Middle frontal gyrus (tissue), 1 donor: Measurements from ENCODE around the gene KLHDC7A.

Experiments
- DNase-seq: peaks from one replicate; pipeline ENCODE4 v3.0.0-alpha.2; 2015; ENCODE audit warnings: low spot score; ENCODE audit errors: extremely low spot score

The KLHDC7A gene

DNA sequence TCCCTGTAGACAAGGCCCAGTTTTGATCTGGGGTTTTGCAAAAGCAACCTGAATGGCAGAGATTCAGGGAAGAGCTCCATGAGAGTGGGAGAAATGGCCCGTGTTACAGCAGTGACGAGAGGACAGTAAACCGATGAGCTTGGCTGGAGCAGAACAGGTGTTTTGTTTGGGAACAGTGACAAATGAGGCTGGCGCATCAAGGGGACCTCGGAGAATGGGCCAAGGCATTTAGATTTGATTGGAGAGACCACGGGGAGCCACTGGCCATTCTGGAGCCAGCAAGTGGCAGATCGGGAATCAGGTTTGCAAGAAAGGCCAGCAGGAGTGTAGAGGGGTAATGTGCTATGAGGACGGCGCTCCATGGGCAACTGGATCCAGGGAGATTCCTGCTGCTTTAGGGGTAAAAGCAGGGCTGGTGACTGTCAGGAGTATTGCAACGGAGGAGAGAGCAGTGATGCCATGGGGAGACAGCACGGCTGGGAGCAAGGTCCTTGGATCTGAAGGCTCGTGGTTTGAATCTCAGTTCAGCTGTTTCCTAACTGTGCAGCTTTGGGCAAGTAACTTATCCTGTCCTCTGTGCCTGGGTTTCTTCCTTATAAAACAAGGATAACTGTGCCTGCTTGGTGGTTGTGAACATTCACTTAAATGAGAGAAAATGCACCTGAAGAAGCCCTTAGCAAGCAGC, 9.9 kb upstream of the KLHDC7A start:
- no peak for DNase-seq

GRCh38 chr1:18473195-18473815, 7.4 kb upstream of the KLHDC7A start:
- no peak for DNase-seq

DNA sequence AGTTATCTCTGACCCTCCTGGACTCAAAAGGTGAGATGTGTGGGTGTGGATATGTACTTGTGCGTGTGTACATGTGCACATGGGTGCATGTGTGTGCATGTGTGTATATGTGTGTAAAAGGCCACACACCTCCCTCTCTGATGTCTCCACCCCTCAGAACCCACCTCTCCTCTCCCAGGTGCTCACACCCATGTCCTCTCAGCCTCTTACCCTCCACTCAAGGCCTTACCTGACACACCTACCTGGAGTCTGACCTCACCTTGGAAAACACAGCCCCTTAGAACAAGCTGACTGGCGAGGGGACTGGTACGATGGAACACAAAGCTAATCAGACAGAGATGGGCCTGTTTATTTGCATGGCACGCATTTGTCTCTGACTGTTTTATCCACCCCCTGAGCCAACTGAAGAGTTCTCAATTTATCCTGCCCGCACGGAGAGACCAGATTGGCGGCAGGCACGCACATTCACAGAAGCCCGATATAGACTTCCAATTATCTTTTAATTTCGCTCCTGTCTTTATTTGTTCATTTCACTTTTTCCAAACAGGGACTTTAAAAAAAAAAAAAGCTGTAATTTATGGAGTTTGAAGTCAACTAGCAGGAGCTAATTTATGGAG, 6.1 kb upstream of the KLHDC7A start:
- DNase-seq: no peak

- no peak for DNase-seq
These were observed 5.4 kb upstream of the KLHDC7A start for GRCh38 chr1:18475234-18475905.

DNA sequence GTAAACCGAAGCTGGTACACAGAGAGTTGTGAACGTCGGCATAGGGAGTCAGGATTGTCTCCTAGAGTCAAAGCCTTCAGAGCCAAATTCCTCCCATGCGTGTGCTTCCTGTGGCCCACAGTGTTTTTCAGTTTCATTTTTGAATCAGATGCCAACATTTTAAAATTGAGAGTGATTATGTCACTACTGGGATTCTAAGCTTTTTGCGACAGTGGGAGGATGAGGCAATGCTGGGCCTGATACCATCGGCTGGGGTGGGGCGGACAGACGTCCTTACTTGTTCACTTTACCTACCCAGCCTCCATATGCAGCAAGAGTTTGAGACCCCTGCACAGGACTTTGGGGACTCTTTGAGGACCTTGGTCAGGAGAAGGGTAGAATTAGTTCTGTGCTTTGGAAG, 1.3 kb upstream of the KLHDC7A start:
- no peak for DNase-seq

GRCh38 chr1:18481190-18481920, 625 bp downstream of the KLHDC7A start:
- no peak for DNase-seq

DNA sequence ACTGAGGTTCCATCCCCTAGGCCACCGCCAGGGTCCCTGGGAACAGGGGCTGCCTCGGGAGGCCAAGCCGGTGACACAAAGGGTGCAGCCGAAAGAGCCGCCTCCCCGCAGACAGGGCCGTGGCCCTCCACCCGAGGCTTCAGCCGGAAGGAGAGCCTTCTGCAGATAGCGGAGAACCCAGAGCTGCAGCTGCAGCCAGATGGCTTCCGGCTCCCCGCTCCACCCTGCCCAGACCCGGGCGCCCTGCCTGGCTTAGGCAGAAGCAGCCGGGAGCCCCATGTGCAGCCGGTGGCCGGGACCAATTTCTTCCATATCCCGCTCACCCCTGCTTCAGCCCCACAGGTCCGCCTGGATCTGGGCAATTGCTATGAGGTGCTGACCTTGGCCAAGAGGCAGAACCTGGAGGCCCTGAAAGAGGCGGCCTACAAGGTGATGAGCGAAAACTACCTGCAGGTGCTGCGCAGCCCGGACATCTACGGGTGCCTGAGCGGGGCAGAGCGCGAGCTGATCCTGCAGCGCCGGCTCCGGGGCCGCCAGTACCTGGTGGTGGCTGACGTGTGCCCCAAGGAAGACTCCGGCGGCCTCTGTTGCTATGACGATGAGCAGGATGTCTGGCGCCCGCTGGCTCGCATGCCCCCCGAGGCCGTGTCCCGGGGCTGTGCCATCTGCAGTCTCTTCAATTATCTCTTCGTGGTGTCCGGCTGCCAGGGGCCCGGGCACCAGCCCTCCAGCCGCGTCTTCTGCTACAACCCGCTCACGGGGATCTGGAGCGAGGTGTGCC, 1.4 kb downstream of the KLHDC7A start:
- DNase-seq: no peak

GRCh38 chr1:18482721-18483425, 2.1 kb downstream of the KLHDC7A start:
- no peak for DNase-seq

DNA sequence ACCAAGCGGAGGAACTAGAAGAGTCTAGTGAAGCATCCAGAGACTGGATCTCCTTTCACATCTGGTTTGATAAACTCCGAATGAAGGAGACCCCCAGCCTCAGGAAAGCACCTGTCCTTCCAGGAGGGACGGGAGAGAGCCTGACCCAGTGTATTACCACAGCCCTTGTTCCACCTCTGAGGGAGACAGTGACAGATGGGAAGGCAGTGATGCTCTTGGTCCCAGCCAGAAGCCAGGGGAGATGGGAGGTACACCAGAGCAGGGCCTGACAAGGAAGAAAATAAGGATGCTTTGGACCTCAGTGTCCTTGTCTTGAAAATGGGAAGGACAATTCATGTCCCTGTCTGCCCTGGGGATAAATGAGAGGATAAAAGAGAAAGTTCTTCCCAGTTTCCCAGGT, 3.5 kb downstream of the KLHDC7A start:
- DNase-seq: no peak

DNA sequence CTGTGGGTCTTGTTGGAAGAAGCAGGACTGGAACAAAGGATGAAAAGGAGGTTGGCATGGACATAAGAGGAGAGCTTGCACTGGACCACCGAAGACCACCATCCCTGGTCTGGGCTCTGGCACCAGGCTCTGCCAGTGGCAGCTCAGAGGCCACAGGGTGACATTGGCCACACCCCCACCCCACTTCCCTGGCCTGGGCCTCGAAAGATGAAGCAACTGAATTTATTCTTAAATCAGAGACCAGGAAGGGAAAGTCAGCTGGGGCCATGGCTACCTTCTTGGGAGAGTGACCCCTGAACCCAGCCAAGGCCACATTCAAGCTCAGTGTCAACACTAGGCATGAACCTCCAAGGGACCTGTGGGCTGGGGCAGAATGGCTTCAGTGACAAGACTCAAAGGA, 4.0 kb downstream of the KLHDC7A start:
- no peak for DNase-seq

DNA sequence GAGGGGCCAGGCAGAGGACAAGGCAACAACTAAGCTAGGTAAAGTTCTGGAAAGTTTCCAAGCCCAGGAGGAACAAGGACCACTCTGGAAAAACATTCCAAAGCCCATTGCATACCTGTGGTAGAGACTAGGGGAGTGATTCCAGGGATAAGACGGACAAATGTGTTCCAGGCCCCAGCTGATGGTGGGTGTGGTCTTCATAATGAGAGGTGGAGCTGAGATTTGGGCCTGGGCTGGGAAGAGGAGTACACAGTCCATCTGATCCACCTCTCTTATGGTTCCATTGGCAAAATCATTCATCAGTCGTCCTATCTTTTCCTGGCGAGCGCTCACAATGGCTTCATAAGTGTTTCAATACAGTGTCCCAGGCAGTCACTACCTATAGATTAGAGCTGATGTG, 4.5 kb downstream of the KLHDC7A start:
- DNase-seq: no peak

DNA sequence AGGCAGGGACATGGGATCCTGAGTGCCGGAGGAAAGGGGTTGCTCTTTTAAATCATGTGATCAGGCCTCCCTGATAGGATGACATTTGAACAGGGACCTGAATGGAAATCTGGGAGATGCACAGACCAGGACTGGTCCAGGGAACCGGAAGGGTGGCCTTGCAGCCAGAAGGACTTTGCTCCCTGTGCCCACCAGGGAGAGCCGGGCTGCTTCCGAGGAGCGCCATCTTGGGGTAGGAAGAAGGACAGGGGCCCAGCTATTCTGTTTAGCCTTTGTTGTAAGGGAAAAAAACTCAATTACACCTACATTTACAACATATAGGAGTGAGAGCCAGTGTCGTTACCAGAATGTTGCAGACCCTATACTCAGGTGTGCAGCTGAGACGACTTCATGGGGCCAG, 5.5 kb downstream of the KLHDC7A start:
- DNase-seq: no peak

GRCh38 chr1:18489417-18490143, 8.8 kb downstream of the KLHDC7A start:
- DNase-seq: no peak

GRCh38 chr1:18491168-18491567, 10.4 kb downstream of the KLHDC7A start:
- no peak for DNase-seq

DNA sequence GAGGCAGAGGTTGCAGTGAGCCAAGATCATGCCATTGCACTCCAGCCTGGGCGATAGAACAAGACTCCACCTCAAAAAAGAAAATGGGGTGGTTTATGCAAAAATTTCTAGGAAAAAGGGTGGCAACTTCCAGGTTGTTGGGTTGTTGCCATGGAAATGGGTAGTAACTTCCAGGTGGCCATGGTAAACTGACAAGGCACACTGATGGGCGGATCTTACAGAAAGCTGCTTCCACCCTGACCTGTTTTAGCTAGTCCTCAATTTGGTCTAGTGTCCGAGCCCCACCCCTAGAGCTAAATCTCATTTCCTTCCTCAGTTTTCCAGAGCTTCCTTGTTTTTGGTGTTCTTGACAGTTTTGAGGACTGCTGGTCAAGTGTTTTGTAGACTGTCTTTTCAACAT, 13.6 kb downstream of the KLHDC7A start:
- no peak for DNase-seq

- no peak for DNase-seq
These were observed 14.9 kb downstream of the KLHDC7A start for GRCh38 chr1:18495635-18496034.

GRCh38 chr1:18496056-18496455, 15.3 kb downstream of the KLHDC7A start:
- DNase-seq: no peak

GRCh38 chr1:18496497-18497235, 15.9 kb downstream of the KLHDC7A start:
- no peak for DNase-seq

GRCh38 chr1:18501833-18502232, 21.1 kb downstream of the KLHDC7A start:
- DNase-seq: no peak
